ENCODE results near the gene CHRNA5. TPM values are rescaled to one million over a fixed set of nuclear protein-coding genes. Genes with fewer than 3 reads are reported as not detected.

CHRNA5 gene
- total and polyA plus RNA-seq, 9 of the 15 experiments (the other 6 are each of a cell fraction or from before 2014, with no cell fraction given) = 2.8 to 16.1 (median 11.4) TPM

DNA sequence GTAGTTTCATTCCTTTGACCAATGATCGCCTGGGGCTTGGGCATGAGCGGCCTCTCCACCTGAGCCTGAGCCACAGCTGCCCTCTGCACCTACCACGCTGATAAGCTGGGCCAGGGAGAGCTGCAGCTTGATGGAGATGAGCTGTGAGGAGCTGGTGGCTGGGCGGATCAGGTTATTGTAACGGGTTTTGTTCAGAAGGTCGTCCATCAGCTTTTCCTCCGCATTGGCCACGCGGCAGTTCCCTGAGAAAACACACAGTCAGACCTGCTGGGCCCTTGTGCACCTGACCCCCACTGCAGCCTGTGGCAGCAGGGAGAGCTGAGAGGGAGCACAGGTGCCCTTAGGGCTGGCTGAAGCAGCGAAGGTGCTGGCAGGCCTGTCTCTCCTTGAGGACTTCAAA lies 70.0 kb downstream of the CHRNA5 start:
- H3K9me3 ChIP-seq (replicated peaks; ENCODE audit: control insufficient read depth, insufficient read depth, low read depth, low read length) = no peaks in the 10 kb centered on the region
- H3K4me3 ChIP-seq = no peak overlapping the region
- 0 out of 4 replicates have a peak overlapping the region, but pooled peaks of 1 of the 2 experiments have one; percentile 28 for H3K9ac ChIP-seq (ENCODE audit: insufficient read depth in 1 of 2, low read depth in 2 of 2, low read length in 2 of 2)
- ChIA-PET POLR2A (no interaction called here), CTCF (ENCODE audit: low intra/inter-chr PET ratio) (no interaction called here)
- H3K9me1 ChIP-seq (ENCODE audit: control insufficient read depth, insufficient read depth, low read length) = no peaks in the 10 kb centered on the region
- ATAC-seq = no peak
- WGBS (ENCODE audit: insufficient coverage, low coverage, missing lambda C conversion rate) = 4% methylated on average over 10 of the region's 10 CpGs
- peaks cover 12 to 32% of the 10 kb centered on the region in 2 experiments; a peak in 4 of 5 replicates for H3K27me3 ChIP-seq (ENCODE audit: control insufficient read depth in 2 of 2, insufficient read depth in 2 of 2, low read length in 2 of 2)
- H3K27ac ChIP-seq (ENCODE audit: extremely low read depth, low read depth, low read length) = no peak overlapping the region
- no peak overlapping the region for H3K4me2 ChIP-seq (ENCODE audit: insufficient read depth, low read length)
- FAIRE-seq = no peak
- no peak overlapping the region for H2AFZ ChIP-seq (ENCODE audit: low read depth, low read length)
- no peaks in the 10 kb centered on the region for H3K79me2 ChIP-seq (ENCODE audit: control insufficient read depth, insufficient read depth, low read length)
- 0 out of 2 replicates have a peak, but pooled peaks cover 3% of the 10 kb centered on the region for H4K20me1 ChIP-seq (replicated peaks; ENCODE audit: control insufficient read depth, insufficient read depth, low read length)
- in situ Hi-C loops (cut with MboI) = no loop called here
- intact Hi-C loops (cut with micrococcal nuclease) = loop anchor here (5.0 kb wide), 1 partner anchor 117 kb away; no protein-coding TSS in a partner anchor
- no TSS peak for BruUV-seq (replicated peaks)
- TF ChIP-seq NR4A1 (CRISPR knock-in tag; IDR thresholded peaks at IDR 0.05) (no peak), NR4A1 (tag; IDR thresholded peaks at IDR 0.05) (no peak), POLR2AphosphoS2 (IDR thresholded peaks at IDR 0.05; ENCODE audit: low read length) (no peak), CCAR2 (IDR thresholded peaks at IDR 0.05; ENCODE audit: low read depth, low read length) (no peak), FIP1L1 (IDR thresholded peaks at IDR 0.05; ENCODE audit: low read depth, low read length, poor library complexity, severe bottlenecking) (no peak), KDM1A (IDR thresholded peaks at IDR 0.05) (no peak), CBFA2T3 (IDR thresholded peaks at IDR 0.05) (no peak), ZNF316 (IDR thresholded peaks at IDR 0.05) (no peak), LARP7 (IDR thresholded peaks at IDR 0.05) (no peak), SAFB (IDR thresholded peaks at IDR 0.05; ENCODE audit: borderline replicate concordance, low read depth, low read length) (no peak)
- TF ChIP-seq, protein P1, sequence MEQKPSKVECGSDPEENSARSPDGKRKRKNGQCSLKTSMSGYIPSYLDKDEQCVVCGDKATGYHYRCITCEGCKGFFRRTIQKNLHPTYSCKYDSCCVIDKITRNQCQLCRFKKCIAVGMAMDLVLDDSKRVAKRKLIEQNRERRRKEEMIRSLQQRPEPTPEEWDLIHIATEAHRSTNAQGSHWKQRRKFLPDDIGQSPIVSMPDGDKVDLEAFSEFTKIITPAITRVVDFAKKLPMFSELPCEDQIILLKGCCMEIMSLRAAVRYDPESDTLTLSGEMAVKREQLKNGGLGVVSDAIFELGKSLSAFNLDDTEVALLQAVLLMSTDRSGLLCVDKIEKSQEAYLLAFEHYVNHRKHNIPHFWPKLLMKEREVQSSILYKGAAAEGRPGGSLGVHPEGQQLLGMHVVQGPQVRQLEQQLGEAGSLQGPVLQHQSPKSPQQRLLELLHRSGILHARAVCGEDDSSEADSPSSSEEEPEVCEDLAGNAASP (IDR thresholded peaks at IDR 0.05) = no peak
- TF ChIP-seq, protein P2, sequence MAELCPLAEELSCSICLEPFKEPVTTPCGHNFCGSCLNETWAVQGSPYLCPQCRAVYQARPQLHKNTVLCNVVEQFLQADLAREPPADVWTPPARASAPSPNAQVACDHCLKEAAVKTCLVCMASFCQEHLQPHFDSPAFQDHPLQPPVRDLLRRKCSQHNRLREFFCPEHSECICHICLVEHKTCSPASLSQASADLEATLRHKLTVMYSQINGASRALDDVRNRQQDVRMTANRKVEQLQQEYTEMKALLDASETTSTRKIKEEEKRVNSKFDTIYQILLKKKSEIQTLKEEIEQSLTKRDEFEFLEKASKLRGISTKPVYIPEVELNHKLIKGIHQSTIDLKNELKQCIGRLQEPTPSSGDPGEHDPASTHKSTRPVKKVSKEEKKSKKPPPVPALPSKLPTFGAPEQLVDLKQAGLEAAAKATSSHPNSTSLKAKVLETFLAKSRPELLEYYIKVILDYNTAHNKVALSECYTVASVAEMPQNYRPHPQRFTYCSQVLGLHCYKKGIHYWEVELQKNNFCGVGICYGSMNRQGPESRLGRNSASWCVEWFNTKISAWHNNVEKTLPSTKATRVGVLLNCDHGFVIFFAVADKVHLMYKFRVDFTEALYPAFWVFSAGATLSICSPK (IDR thresholded peaks at IDR 0.05; ENCODE audit: borderline replicate concordance) = no peak
- TF ChIP-seq, protein P3, sequence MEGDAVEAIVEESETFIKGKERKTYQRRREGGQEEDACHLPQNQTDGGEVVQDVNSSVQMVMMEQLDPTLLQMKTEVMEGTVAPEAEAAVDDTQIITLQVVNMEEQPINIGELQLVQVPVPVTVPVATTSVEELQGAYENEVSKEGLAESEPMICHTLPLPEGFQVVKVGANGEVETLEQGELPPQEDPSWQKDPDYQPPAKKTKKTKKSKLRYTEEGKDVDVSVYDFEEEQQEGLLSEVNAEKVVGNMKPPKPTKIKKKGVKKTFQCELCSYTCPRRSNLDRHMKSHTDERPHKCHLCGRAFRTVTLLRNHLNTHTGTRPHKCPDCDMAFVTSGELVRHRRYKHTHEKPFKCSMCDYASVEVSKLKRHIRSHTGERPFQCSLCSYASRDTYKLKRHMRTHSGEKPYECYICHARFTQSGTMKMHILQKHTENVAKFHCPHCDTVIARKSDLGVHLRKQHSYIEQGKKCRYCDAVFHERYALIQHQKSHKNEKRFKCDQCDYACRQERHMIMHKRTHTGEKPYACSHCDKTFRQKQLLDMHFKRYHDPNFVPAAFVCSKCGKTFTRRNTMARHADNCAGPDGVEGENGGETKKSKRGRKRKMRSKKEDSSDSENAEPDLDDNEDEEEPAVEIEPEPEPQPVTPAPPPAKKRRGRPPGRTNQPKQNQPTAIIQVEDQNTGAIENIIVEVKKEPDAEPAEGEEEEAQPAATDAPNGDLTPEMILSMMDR (IDR thresholded peaks at IDR 0.05 in 2 of 3, conservative IDR thresholded peaks at IDR 0.05 in 1 of 3; ENCODE audit: insufficient read depth in 2 of 3, low read depth in 1 of 3, low read length in 3 of 3) = no peak
- no peaks in the 10 kb centered on the region for H3K36me3 ChIP-seq (ENCODE audit: control insufficient read depth, insufficient read depth, low read length)
- peaks cover 0 to under 1% of the 10 kb centered on the region in 2 experiments; a peak in 1 of 5 replicates for H3K4me1 ChIP-seq (replicated peaks in 1 of 2; ENCODE audit: control insufficient read depth in 2 of 2, insufficient read depth in 2 of 2, low read length in 2 of 2)
- no peak for DNase-seq (ENCODE audit: extremely low read depth in 1 of 4, low spot score in 3 of 4)

Measured in K562 (cell line).